Activated CD4-positive, alpha-beta memory T cell treated with anti-CD3 and anti-CD28 coated beads, Interleukin-2, amount 10 ng/mL, durations not matched to agents 7 days and 5 days (primary cell): ENCODE data around the gene NPRL2. TPM values are rescaled to one million over a fixed set of nuclear protein-coding genes. Genes with fewer than 3 reads are reported as not detected.

Experiments
- CTCF ChIA-PET: fragments of 350-600 bp; sonication (Branson Sonifier 250); formaldehyde crosslinking; loops from one replicate; lab custom pipeline; 2021; ENCODE audit warnings: antibody characterized with exemption, inconsistent platforms; lab: Charles Lee
- POLR2A ChIA-PET: fragments of 350-600 bp; sonication (Branson Sonifier 250); formaldehyde crosslinking; loops from one replicate; lab custom pipeline; 2021; ENCODE audit warnings: antibody characterized with exemption; lab: Charles Lee
- DNase-seq: peaks from one replicate; pipeline ENCODE4 v3.0.0-alpha.2; 2020
- H3K27ac Mint-ChIP-seq: one replicate; pipeline ENCODE4 v1.8.0; 2021; ENCODE audit warnings: mild to moderate bottlenecking, mixed read lengths
- H3K27me3 Mint-ChIP-seq: one replicate; pipeline ENCODE4 v1.8.0; 2021; ENCODE audit warnings: mixed read lengths
- H3K36me3 Mint-ChIP-seq: one replicate; pipeline ENCODE4 v1.8.0; 2021; ENCODE audit warnings: low read depth, mixed read lengths
- H3K4me1 Mint-ChIP-seq: one replicate; pipeline ENCODE4 v1.8.0; 2021; ENCODE audit warnings: mixed read lengths
- H3K4me3 Mint-ChIP-seq: one replicate; pipeline ENCODE4 v1.8.0; 2021; ENCODE audit warnings: mild to moderate bottlenecking, mixed read lengths
- H3K9me3 Mint-ChIP-seq: one replicate; pipeline ENCODE4 v1.8.0; 2021; ENCODE audit warnings: mixed read lengths
- total RNA-seq, 2 experiments: library from RNA; stranded (reverse); gene quantifications; one replicate each; pipeline ENCODE4 v1.2.3, GENCODE V29; 2021

NPRL2 gene
- total RNA-seq, 2 experiments from 2014 or later, result 48.8 to 50.1 TPM

- Mint-ChIP-seq H3K27me3 (no peaks in the 10 kb centered on the region), H3K27ac (no peak overlapping the region), H3K9me3 (no peaks in the 10 kb centered on the region), H3K4me3 (no peak overlapping the region), H3K4me1 (peaks cover 66% of the 10 kb centered on the region), H3K36me3 (peaks cover 69% of the 10 kb centered on the region)
- no peak for DNase-seq
- CTCF ChIA-PET, result interaction anchor here (0.6 to 7.5 kb wide), 4 partner anchors 9 to 39 kb away, joined by 3 to 61 read pairs (median 4); partner anchors contain the start of genes HYAL2, HYAL3, IFRD2 and NAA80
- POLR2A ChIA-PET, result interaction anchor here (1.7 to 32.1 kb wide), 4 partner anchors 3 to 39 kb away, joined by 7 to 704 read pairs (median 427); partner anchors contain the start of genes CYB561D2, HYAL2, HYAL3 and IFRD2
These were observed 19.1 kb downstream of the NPRL2 start for GRCh38 chr3:50331364-50331907.

- H3K4me1 Mint-ChIP-seq, result peaks cover 58% of the 10 kb centered on the region
- peaks cover 58% of the 10 kb centered on the region for H3K36me3 Mint-ChIP-seq
- no peaks in the 10 kb centered on the region for H3K27me3 Mint-ChIP-seq
- no peak overlapping the region for H3K4me3 Mint-ChIP-seq
- DNase-seq, result no peak
- no peaks in the 10 kb centered on the region for H3K9me3 Mint-ChIP-seq
- CTCF ChIA-PET, result interaction anchor here (0.6 kb wide), 1 partner anchor 16 kb away, joined by 3 read pairs; no protein-coding TSS in a partner anchor
- POLR2A ChIA-PET, result interaction anchor here (1.0 to 32.1 kb wide), 4 partner anchors 2 to 31 kb away, joined by 3 to 704 read pairs (median 354); partner anchors contain the start of genes CYB561D2, HYAL2, HYAL3 and NAA80
- no peak overlapping the region for H3K27ac Mint-ChIP-seq
These were observed 20.2 kb downstream of the NPRL2 start for GRCh38 chr3:50330330-50330729.

GRCh38 chr3:50327943-50328691, 22.5 kb downstream of the NPRL2 start, which contains the start of gene TUSC2:
Gene TUSC2, minus strand, starts transcription at chr3:50328223. Its CDS starts 124 bp downstream, at chr3:50328099.
- H3K27ac Mint-ChIP-seq, result peak within 1 kb of the TSS; percentile 79
- H3K9me3 Mint-ChIP-seq, result no peaks in the 10 kb centered on the region

GRCh38 chr3:50327129-50327528, 23.4 kb downstream of the NPRL2 start:
- DNase-seq, result no peak
- no peaks in the 10 kb centered on the region for H3K27me3 Mint-ChIP-seq
- ChIA-PET CTCF (interaction anchor here (0.6 to 2.9 kb wide), 3 partner anchors 10 to 20 kb away, joined by 3 to 23 read pairs (median 4); no protein-coding TSS in a partner anchor), POLR2A (interaction anchor here (1.1 to 32.1 kb wide), 7 partner anchors 1 to 100 kb away, joined by 4 to 704 read pairs (median 22); partner anchors contain the start of genes CYB561D2, HYAL2, HYAL3 and IFRD2)
- peaks cover 31% of the 10 kb centered on the region for H3K36me3 Mint-ChIP-seq
- peak overlapping the region; percentile 93 for H3K4me3 Mint-ChIP-seq
- H3K9me3 Mint-ChIP-seq, result no peaks in the 10 kb centered on the region
- H3K4me1 Mint-ChIP-seq, result peaks cover 39% of the 10 kb centered on the region
- peak overlapping the region; percentile 26 for H3K27ac Mint-ChIP-seq

More at GRCh38 chr3:50327943-50328691, 22.5 kb downstream of the NPRL2 start, which contains the start of gene TUSC2:
- H3K4me1 Mint-ChIP-seq, result peaks cover 46% of the 10 kb centered on the region
- CTCF ChIA-PET, result interaction anchor here (0.7 to 2.9 kb wide), 6 partner anchors 9 to 81 kb away, joined by 3 to 23 read pairs (median 4); partner anchors contain the start of gene RASSF1
- peak; percentile 97 for DNase-seq
- H3K36me3 Mint-ChIP-seq, result peaks cover 39% of the 10 kb centered on the region
- POLR2A ChIA-PET, result interaction anchor here (0.9 to 32.1 kb wide), 10 partner anchors 0 to 241 kb away, joined by 3 to 704 read pairs (median 7); partner anchors contain the start of genes CYB561D2, GNAI2, HEMK1 and HYAL2
- H3K27me3 Mint-ChIP-seq, result no peaks in the 10 kb centered on the region
- peak within 1 kb of the TSS; percentile 93 for H3K4me3 Mint-ChIP-seq

- no peaks in the 10 kb centered on the region for H3K9me3 Mint-ChIP-seq
- peak overlapping the region; percentile 13 for H3K4me3 Mint-ChIP-seq
- ChIA-PET CTCF (interaction anchor here (2.9 to 6.7 kb wide), 2 partner anchors 11 to 27 kb away, joined by 23 to 82 read pairs; partner anchors contain the start of genes HYAL3 and NAA80), POLR2A (interaction anchor here (31.7 kb wide), 1 partner anchor 16 kb away, joined by 704 read pairs; the partner anchor contains the start of genes CYB561D2, NPRL2, RASSF1 and TUSC2)
- H3K4me1 Mint-ChIP-seq, result peaks cover 35% of the 10 kb centered on the region
- H3K27me3 Mint-ChIP-seq, result no peaks in the 10 kb centered on the region
- no peak overlapping the region for H3K27ac Mint-ChIP-seq
- peaks cover 27% of the 10 kb centered on the region for H3K36me3 Mint-ChIP-seq
- no peak for DNase-seq
These were observed 24.4 kb downstream of the NPRL2 start for GRCh38 chr3:50326182-50326541.

- DNase-seq, result no peak
- Mint-ChIP-seq H3K27me3 (no peaks in the 10 kb centered on the region), H3K36me3 (peaks cover 22% of the 10 kb centered on the region), H3K9me3 (no peaks in the 10 kb centered on the region), H3K4me1 (peaks cover 31% of the 10 kb centered on the region), H3K27ac (no peak overlapping the region), H3K4me3 (no peak overlapping the region)
- CTCF ChIA-PET, result interaction anchor here (1.5 to 6.7 kb wide), 6 partner anchors 10 to 131 kb away, joined by 7 to 82 read pairs (median 10); partner anchors contain the start of genes HYAL1, HYAL3, IFRD2 and NAA80
- POLR2A ChIA-PET, result interaction anchor here (31.7 kb wide), 1 partner anchor 17 kb away, joined by 704 read pairs; the partner anchor contains the start of genes CYB561D2, NPRL2, RASSF1 and TUSC2
These were observed 24.9 kb downstream of the NPRL2 start for GRCh38 chr3:50325497-50326181.

- Mint-ChIP-seq H3K36me3 (peaks cover 17% of the 10 kb centered on the region), H3K4me1 (peaks cover 35% of the 10 kb centered on the region), H3K4me3 (no peak overlapping the region), H3K27me3 (no peaks in the 10 kb centered on the region), H3K27ac (no peak overlapping the region), H3K9me3 (no peaks in the 10 kb centered on the region)
- ChIA-PET CTCF (interaction anchor here (0.7 to 6.7 kb wide), 11 partner anchors 10 to 131 kb away, joined by 3 to 82 read pairs (median 7); partner anchors contain the start of genes HYAL1, HYAL3, IFRD2 and NAA80), POLR2A (interaction anchor here (1.8 to 31.7 kb wide), 3 partner anchors 18 to 33 kb away, joined by 8 to 704 read pairs (median 21); partner anchors contain the start of genes CYB561D2, HYAL3, IFRD2 and NAA80)
- DNase-seq, result no peak
These were observed 25.5 kb downstream of the NPRL2 start for GRCh38 chr3:50325113-50325480.

GRCh38 chr3:50324351-50325112, 26.0 kb downstream of the NPRL2 start:
- CTCF ChIA-PET, result interaction anchor here (0.6 to 6.7 kb wide), 23 partner anchors 10 to 130 kb away, joined by 3 to 82 read pairs (median 5); partner anchors contain the start of genes CYB561D2, GNAI2, HYAL1 and HYAL3
- H3K36me3 Mint-ChIP-seq, result peaks cover 12% of the 10 kb centered on the region
- no peaks in the 10 kb centered on the region for H3K9me3 Mint-ChIP-seq
- POLR2A ChIA-PET, result interaction anchor here (1.0 to 31.7 kb wide), 4 partner anchors 9 to 33 kb away, joined by 3 to 704 read pairs (median 14); partner anchors contain the start of genes CYB561D2, HYAL3, IFRD2 and NAA80
- no peak overlapping the region for H3K4me3 Mint-ChIP-seq
- no peak overlapping the region for H3K27ac Mint-ChIP-seq
- no peaks in the 10 kb centered on the region for H3K27me3 Mint-ChIP-seq
- peak; percentile 69 for DNase-seq
- peaks cover 41% of the 10 kb centered on the region for H3K4me1 Mint-ChIP-seq

- peaks cover 48% of the 10 kb centered on the region for H3K4me1 Mint-ChIP-seq
- CTCF ChIA-PET, result interaction anchor here (0.6 to 6.7 kb wide), 20 partner anchors 9 to 129 kb away, joined by 3 to 82 read pairs (median 6); partner anchors contain the start of genes CYB561D2, GNAI2, HYAL1 and HYAL3
These were observed 26.9 kb downstream of the NPRL2 start for GRCh38 chr3:50323614-50324199.

GRCh38 chr3:50323092-50323600, 27.4 kb downstream of the NPRL2 start:
- H3K4me3 Mint-ChIP-seq, result no peak overlapping the region
- H3K27ac Mint-ChIP-seq, result peak overlapping the region; percentile 31

More at GRCh38 chr3:50323614-50324199, 26.9 kb downstream of the NPRL2 start:
- H3K36me3 Mint-ChIP-seq, result peaks cover 8% of the 10 kb centered on the region
- DNase-seq, result no peak
- POLR2A ChIA-PET, result interaction anchor here (1.0 to 31.7 kb wide), 4 partner anchors 9 to 32 kb away, joined by 3 to 704 read pairs (median 14); partner anchors contain the start of genes CYB561D2, HYAL3, IFRD2 and NAA80
- peak overlapping the region; percentile 31 for H3K27ac Mint-ChIP-seq
- H3K9me3 Mint-ChIP-seq, result no peaks in the 10 kb centered on the region
- H3K4me3 Mint-ChIP-seq, result no peak overlapping the region
- H3K27me3 Mint-ChIP-seq, result no peaks in the 10 kb centered on the region

More at GRCh38 chr3:50323092-50323600, 27.4 kb downstream of the NPRL2 start:
- peaks cover 48% of the 10 kb centered on the region for H3K4me1 Mint-ChIP-seq
- no peaks in the 10 kb centered on the region for H3K9me3 Mint-ChIP-seq
- peaks cover 2% of the 10 kb centered on the region for H3K36me3 Mint-ChIP-seq
- H3K27me3 Mint-ChIP-seq, result no peaks in the 10 kb centered on the region
- CTCF ChIA-PET, result interaction anchor here (0.8 to 6.7 kb wide), 4 partner anchors 12 to 48 kb away, joined by 3 to 82 read pairs (median 36); partner anchors contain the start of genes HYAL3, IFRD2 and NAA80
- POLR2A ChIA-PET, result interaction anchor here (2.2 to 31.7 kb wide), 2 partner anchors 19 to 24 kb away, joined by 21 to 704 read pairs; partner anchors contain the start of genes CYB561D2, HYAL3, NAA80 and NPRL2
- DNase-seq, result no peak
